GM12872 (cell line): ENCODE measurements around the gene DDX24.

ENCODE experiments used
- CTCF ChIP-seq: IDR thresholded peaks from 3 replicates; pipeline ENCODE4 v1.5.1; 2011; ENCODE audit warnings: low read depth, mild to moderate bottlenecking, low read length, moderate library complexity; ENCODE audit not compliant: insufficient read depth

Gene DDX24

GRCh38 chr14:94041551-94042346 is 39.3 kb downstream of the DDX24 start:
- TF ChIP-seq CTCF = no peak

- no peak for TF ChIP-seq CTCF
Observed at GRCh38 chr14:94040796-94041195, 40.2 kb downstream of the DDX24 start.

- no peak for TF ChIP-seq CTCF
Observed at GRCh38 chr14:94040247-94040646, 40.8 kb downstream of the DDX24 start.

- TF ChIP-seq CTCF = no peak
Observed at GRCh38 chr14:94038921-94039629, 41.9 kb downstream of the DDX24 start.

- no peak for TF ChIP-seq CTCF
Observed at GRCh38 chr14:94038510-94038909, 42.5 kb downstream of the DDX24 start.

GRCh38 chr14:94037954-94038353 is 43.0 kb downstream of the DDX24 start:
- TF ChIP-seq CTCF = no peak

- peak; percentile 93 for TF ChIP-seq CTCF
Observed at GRCh38 chr14:94036313-94037167, 44.5 kb downstream of the DDX24 start.
